ENCODE measurements around the gene ZC3HAV1. TPM values are rescaled to one million over a fixed set of nuclear protein-coding genes. Genes with fewer than 3 reads are reported as not detected.
"Not testable (repeated sequence)": the region's sequence is repeated elsewhere in the genome, so short reads cannot be mapped to it uniquely, and the experiment has no call there.

ZC3HAV1 gene
- total RNA-seq, 3 donors from 2014 or later: 78.5 to 93.0 (median 82.4) TPM

DNA sequence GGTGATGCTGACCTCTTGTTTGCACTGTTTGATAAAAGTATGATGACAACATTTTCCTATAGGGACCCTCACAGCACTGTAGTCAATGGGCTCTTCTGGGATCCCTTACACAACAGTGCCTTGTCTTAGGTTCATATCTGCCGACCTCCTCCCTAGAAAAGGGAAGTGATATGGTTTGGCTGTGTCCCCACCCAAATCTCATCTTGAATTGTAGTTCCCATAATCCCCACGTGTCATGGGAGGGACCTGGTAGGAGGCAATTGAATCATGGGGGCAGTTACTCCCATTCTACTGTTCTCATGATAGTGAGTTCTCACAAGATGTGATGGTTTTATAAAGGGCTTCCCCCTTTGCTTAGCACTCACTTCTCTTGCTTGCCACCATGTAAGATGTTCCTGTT is 23.1 kb downstream of the ZC3HAV1 start:
- H3K4me3 Mint-ChIP-seq: no peak overlapping the region
- H3K27me3 Mint-ChIP-seq (ENCODE audit: low read depth): no peaks in the 10 kb centered on the region
- H3K4me1 Mint-ChIP-seq (ENCODE audit: low read depth): peaks cover 85% of the 10 kb centered on the region
- ATAC-seq (no peak), DNase-seq (no peak)
- H3K9me3 Mint-ChIP-seq: peaks cover 8% of the 10 kb centered on the region
- peaks cover 60% of the 10 kb centered on the region for H3K36me3 Mint-ChIP-seq (ENCODE audit: insufficient read depth)

DNA sequence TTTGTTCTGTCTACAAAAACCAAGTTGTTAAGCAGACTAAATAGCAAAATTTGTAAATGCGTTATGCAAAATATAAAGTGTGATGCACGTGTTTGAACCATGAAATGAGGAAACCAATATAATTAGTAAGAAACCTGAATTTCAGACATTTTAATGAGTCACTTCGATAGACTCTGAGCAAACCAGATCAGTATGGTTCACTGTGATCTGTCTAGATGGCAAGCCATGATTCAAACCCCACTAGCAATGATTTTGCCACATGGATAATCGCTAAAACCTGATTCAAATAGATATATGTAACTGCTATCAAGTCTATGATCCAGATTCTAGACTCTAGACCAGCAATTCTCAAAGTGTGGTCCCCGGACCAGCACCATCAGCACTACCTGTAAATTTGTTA is 24.8 kb downstream of the ZC3HAV1 start:
- DNase-seq (no peak), ATAC-seq (peak; percentile 73 to 77)
- Mint-ChIP-seq H3K9me3 (peaks cover 8% of the 10 kb centered on the region), H3K4me3 (no peak overlapping the region), H3K36me3 (ENCODE audit: insufficient read depth) (peaks cover 76% of the 10 kb centered on the region), H3K27me3 (ENCODE audit: low read depth) (no peaks in the 10 kb centered on the region), H3K4me1 (ENCODE audit: low read depth) (peaks cover 89% of the 10 kb centered on the region)

DNA sequence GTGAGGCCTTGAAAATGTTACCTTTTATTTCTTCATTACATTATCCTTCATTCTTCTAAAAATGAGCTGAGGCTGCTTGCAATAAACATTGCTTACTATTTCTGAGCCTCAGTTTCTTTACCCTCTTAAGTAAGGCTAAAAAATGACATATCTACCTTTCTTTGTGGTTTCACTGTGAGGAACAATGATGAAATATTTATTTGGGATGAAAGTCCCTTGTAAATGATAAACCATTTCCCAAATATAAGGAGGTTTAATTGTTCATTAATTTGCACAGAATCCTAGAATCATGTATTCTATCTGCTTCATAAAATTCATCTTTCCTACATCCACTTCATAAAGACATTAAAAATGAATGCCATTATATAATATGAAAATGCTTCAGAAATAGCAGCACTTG is 27.9 kb downstream of the ZC3HAV1 start:
- Mint-ChIP-seq H3K36me3 (ENCODE audit: insufficient read depth) (peaks cover 73% of the 10 kb centered on the region), H3K9me3 (peaks cover 1% of the 10 kb centered on the region), H3K4me1 (ENCODE audit: low read depth) (peaks cover 82% of the 10 kb centered on the region), H3K27me3 (ENCODE audit: low read depth) (no peaks in the 10 kb centered on the region), H3K4me3 (no peak overlapping the region)
- ATAC-seq (no peak), DNase-seq (no peak)

DNA sequence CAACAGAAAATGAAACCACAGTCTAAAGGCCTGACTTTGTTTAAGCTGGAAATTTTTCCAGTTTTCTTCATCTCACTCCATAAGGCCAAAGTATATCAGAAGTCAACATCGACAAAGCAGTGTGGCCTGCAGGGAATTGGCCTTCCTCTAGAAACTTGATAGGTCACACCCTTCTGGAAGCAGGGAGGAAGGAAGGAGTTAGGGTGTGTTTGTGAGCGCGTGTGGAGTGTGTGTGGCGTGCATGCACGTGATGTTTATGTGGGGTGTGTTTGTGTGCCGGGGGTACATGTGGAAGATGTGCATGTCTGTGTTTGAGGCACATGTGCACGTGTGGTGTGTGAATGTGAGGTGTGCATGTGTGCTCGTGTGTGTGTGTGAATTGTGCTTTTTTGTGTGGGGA is 28.6 kb downstream of the ZC3HAV1 start:
- Mint-ChIP-seq H3K27me3 (ENCODE audit: low read depth) (no peaks in the 10 kb centered on the region), H3K4me1 (ENCODE audit: low read depth) (peaks cover 76% of the 10 kb centered on the region), H3K9me3 (no peaks in the 10 kb centered on the region), H3K36me3 (ENCODE audit: insufficient read depth) (peaks cover 72% of the 10 kb centered on the region), H3K4me3 (peak overlapping the region; percentile 34)
- DNase-seq (no peak), ATAC-seq (no peak)

DNA sequence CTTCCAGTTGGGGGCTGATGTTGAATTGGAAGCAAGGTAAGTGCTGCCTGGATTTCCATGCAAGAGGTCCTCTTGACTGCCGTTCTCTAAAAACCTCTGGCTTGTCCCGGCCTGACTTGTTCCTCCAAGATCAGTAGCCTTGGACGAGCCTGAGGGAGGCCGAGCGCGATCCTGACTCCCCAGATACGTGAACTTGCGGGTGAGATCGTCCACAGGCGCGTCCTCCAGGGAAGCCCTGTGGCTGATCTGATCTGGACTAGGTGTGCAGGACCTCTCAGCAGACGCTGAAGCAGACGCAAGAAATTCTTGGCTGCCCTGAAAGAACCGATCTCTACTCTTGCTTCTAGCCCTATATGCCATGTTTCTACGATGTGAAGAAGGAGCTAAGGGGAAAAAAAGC is 29.7 kb downstream of the ZC3HAV1 start:
- no peak overlapping the region for H3K4me3 Mint-ChIP-seq

DNA sequence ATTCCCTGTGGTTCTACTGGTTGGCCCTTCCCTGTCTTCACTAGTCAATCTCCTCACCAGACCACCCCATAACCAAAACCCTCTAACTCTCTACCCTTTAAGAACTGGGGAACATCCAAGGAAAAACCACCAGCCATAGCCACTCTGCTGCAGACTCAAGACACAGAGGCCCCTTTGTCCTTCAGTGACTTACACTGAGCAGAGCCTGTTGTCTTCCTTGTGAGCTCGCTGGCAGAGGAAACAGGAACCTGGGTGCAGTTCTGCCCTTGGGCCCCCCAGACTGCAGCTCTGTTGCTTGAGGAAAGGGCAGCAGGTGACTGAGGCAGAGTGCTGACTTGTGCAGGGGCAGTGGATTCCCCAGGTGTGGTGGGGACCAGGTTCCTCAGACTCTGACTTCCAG is 30.6 kb downstream of the ZC3HAV1 start:
- Mint-ChIP-seq H3K4me1 (ENCODE audit: low read depth) (peaks cover 63% of the 10 kb centered on the region), H3K27me3 (ENCODE audit: low read depth) (no peaks in the 10 kb centered on the region), H3K36me3 (ENCODE audit: insufficient read depth) (peaks cover 62% of the 10 kb centered on the region), H3K4me3 (no peak overlapping the region), H3K9me3 (no peaks in the 10 kb centered on the region)
- no peak for DNase-seq
- ATAC-seq: no peak

More for the DNA sequence above, 29.7 kb downstream of the ZC3HAV1 start:
- Mint-ChIP-seq H3K27me3 (ENCODE audit: low read depth) (no peaks in the 10 kb centered on the region), H3K9me3 (no peaks in the 10 kb centered on the region), H3K36me3 (ENCODE audit: insufficient read depth) (peaks cover 66% of the 10 kb centered on the region), H3K4me1 (ENCODE audit: low read depth) (peaks cover 70% of the 10 kb centered on the region)
- ATAC-seq (no peak), DNase-seq (no peak)

DNA sequence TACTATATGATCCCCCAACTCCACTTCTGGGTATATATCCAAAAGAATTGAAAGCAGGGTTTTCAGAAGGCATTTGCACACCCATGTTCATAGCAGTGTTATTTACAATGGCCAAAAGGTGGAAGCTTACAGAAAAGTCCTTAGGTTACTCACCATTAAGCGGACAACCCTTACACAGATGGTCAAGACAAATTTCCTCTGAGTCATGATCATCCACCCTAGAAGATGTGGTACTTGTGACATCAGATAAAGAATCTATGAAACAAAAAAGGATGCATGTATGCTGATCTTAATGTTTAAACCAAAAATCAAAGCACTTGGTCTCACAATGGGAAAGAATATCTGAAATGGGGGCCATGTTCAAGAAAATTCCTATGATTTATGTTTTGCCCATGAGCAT is 31.1 kb downstream of the ZC3HAV1 start:
- H3K4me1 Mint-ChIP-seq (ENCODE audit: low read depth): peaks cover 62% of the 10 kb centered on the region
- no peak overlapping the region for H3K4me3 Mint-ChIP-seq
- no peak for DNase-seq
- no peaks in the 10 kb centered on the region for H3K27me3 Mint-ChIP-seq (ENCODE audit: low read depth)
- no peak for ATAC-seq
- H3K9me3 Mint-ChIP-seq: no peaks in the 10 kb centered on the region
- peaks cover 61% of the 10 kb centered on the region for H3K36me3 Mint-ChIP-seq (ENCODE audit: insufficient read depth)

DNA sequence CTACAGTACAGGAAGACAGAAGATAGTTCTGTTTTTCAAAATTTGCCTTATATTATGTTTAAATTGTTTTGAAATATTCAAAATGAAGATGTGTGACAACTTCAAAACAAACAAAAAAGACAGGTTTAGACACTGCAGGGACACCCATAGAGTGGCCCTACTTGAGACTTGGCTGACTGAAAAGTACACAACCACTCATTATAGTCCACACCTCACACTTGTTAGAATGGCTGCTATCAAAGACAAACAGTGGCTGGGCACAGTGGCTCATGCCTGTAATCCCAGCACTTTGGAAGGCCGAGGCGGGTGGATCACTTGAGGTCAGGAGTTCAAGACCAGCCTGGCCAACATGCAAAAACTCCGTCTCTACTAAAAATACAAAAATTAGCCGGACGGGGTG is 31.8 kb downstream of the ZC3HAV1 start:
- DNase-seq; H3K4me3 Mint-ChIP-seq; H3K27me3 Mint-ChIP-seq (ENCODE audit: low read depth); H3K9me3 Mint-ChIP-seq; ATAC-seq: not testable (repeated sequence)
- Mint-ChIP-seq H3K36me3 (ENCODE audit: insufficient read depth) (peaks cover 57% of the 10 kb centered on the region), H3K4me1 (ENCODE audit: low read depth) (peaks cover 58% of the 10 kb centered on the region)

DNA sequence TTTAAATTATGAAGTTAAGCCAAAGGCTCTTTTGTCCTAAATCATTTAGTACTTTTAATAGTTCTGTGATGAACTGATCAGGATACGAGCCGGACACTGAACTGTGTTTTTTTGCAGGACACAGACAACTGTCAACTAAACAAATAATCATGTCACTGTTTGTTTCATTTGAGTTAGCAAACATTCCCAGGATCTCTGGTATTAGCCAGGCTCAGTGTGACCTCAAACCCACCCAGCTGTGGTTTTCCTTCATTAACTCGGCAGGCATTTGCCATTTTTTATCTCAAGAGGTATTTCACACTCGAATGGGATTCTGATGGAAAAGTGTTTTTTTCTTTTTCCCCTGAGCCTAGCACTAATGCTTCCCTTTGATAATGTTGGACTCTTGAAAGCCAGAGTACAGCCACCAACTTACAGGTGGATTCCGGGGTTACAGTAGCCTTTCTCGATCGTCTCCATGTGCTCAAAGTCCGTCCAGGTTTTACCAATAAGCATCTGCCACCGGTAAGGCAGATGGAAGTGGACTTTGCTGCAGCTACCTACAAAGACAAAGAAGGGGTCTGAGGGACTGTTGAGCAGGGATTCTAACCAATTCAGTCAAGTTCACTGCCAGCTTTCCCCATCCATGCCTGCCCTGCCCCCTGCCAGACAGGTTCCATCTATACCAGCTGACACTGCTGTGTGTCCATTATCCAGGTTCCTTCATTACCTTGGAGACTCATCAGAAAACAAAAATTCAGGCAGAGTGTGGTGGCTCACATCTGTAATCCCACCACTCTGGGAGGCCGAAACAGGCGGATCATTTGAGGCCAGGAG is 33.4 kb downstream of the ZC3HAV1 start:
- no peaks in the 10 kb centered on the region for H3K27me3 Mint-ChIP-seq (ENCODE audit: low read depth)
- peaks cover 56% of the 10 kb centered on the region for H3K4me1 Mint-ChIP-seq (ENCODE audit: low read depth)
- DNase-seq (no peak), ATAC-seq (no peak)
- no peaks in the 10 kb centered on the region for H3K9me3 Mint-ChIP-seq
- H3K4me3 Mint-ChIP-seq: no peak overlapping the region
- peaks cover 61% of the 10 kb centered on the region for H3K36me3 Mint-ChIP-seq (ENCODE audit: insufficient read depth)

DNA sequence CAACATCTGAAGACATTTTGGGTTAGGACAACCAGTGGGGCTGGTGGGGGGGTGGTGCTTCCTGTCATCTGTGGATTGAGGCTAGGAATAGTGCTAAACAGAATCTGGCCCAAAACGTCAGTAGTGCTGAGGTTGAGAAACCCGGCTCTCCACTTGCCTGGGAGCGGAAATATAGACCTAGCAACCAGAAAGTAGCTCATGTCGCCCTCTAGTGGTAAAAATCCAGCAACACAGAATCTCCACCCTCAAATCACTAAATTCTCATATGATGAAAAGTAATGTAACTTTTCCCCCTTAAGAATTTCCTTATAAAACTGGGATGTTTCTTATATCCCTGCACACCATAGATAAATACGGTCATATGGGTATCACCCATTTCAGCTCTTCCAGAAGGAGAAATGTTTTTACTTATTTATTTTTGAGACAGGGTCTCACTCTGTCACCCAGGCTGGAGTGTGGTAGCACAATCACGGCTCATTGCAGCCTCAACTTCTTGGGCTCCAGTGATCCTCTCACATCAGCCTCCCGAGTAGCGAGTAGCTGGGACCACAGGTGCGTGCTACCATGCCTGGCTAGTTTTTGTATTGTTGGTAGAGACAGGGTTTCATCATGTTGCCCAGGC is 34.4 kb downstream of the ZC3HAV1 start:
- no peaks in the 10 kb centered on the region for H3K27me3 Mint-ChIP-seq (ENCODE audit: low read depth)
- no peaks in the 10 kb centered on the region for H3K9me3 Mint-ChIP-seq
- H3K4me1 Mint-ChIP-seq (ENCODE audit: low read depth): peaks cover 47% of the 10 kb centered on the region
- peak; percentile 55 for DNase-seq
- H3K36me3 Mint-ChIP-seq (ENCODE audit: insufficient read depth): peaks cover 53% of the 10 kb centered on the region
- peak; percentile 84 to 85 for ATAC-seq
- no peak overlapping the region for H3K4me3 Mint-ChIP-seq

DNA sequence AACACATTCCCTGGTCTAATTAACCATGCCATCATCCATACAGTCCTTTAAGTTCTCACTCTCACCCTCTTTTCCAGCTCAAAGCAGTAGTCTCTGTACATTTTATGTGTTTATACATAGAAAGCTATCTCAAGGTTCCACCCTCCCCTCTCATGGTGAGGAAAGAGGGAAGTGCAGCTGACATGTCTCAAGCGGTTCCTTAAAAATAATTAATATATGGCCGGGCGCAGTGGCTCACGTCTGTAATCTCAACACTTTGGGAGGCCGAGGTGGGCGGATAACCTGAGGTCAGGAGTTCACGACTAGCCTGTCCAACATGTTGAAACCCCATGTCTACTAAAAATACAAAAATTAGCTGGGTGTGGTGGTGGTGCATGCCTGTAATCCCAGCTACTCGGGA is 36.7 kb downstream of the ZC3HAV1 start:
- peaks cover 41% of the 10 kb centered on the region for H3K4me1 Mint-ChIP-seq (ENCODE audit: low read depth)
- H3K4me3 Mint-ChIP-seq: peak overlapping the region; percentile 41
- DNase-seq (no peak), ATAC-seq (peak in 1 of 2 donors; percentile 14)
- no peaks in the 10 kb centered on the region for H3K9me3 Mint-ChIP-seq
- H3K36me3 Mint-ChIP-seq (ENCODE audit: insufficient read depth): peaks cover 51% of the 10 kb centered on the region
- no peaks in the 10 kb centered on the region for H3K27me3 Mint-ChIP-seq (ENCODE audit: low read depth)

DNA sequence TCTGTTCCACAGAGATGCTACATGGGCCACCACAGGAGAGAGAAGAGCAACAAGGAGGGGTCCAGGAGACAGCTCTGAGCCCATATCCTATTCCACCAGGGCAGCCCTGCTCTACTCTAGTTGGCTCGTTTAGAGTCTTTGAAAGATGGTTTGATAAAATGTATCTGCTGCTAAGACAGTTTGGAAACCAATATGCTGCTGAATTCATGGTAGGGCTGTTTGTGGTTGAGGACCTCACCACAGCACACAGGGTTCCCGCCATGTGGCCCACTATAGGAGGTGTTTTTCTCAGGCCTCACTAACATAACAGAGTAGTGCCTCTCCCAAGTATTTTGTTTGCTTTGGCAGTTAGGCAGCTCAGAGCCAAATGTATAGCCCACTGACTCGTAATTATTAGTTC is 37.8 kb downstream of the ZC3HAV1 start:
- no peaks in the 10 kb centered on the region for H3K9me3 Mint-ChIP-seq
- no peak for ATAC-seq
- peaks cover 42% of the 10 kb centered on the region for H3K4me1 Mint-ChIP-seq (ENCODE audit: low read depth)
- H3K4me3 Mint-ChIP-seq: peak overlapping the region; percentile 13
- peaks cover 55% of the 10 kb centered on the region for H3K36me3 Mint-ChIP-seq (ENCODE audit: insufficient read depth)
- DNase-seq: no peak
- H3K27me3 Mint-ChIP-seq (ENCODE audit: low read depth): no peaks in the 10 kb centered on the region

DNA sequence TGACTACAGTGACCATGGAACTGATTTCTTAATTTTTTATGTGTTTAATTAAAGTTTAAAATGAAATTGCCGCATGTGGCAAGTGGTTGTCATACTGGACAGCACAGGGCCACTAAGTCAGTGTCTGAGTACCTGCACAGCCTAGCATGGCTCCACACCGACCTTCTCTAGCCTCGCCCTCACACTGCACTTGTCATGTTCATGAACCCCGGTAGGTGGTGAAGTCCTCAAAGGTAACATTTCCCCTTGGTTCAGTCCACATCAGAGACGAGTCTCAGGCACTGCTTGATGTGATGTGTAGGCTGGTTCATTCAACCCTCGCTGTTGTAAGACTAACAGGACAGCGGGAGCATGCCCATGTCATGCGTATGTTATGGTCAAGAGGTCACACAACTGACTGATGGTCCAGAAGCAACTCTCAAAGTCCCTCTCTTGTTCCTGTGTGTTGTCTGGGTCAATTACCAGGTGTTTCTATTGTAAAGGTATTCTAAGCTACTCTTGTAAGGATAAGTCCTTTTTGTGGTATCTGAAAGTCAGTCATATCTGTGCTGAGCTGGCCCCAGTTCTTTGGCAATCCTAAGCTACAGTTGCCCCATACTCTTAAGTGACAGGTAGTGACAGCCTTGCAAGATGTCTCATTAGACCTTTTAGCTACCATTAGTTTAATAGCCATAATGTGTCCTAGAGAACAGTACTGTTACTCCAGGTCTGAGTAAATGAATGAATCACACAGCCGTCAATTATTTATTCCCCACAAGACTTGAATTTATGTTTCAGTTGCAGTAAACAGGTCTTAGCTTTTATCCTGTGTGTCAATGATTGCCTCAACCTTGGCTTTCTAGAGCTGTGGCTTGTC is 40.7 kb downstream of the ZC3HAV1 start:
- peak; percentile 27 to 61 for ATAC-seq
- H3K4me3 Mint-ChIP-seq: no peak overlapping the region
- DNase-seq: no peak

DNA sequence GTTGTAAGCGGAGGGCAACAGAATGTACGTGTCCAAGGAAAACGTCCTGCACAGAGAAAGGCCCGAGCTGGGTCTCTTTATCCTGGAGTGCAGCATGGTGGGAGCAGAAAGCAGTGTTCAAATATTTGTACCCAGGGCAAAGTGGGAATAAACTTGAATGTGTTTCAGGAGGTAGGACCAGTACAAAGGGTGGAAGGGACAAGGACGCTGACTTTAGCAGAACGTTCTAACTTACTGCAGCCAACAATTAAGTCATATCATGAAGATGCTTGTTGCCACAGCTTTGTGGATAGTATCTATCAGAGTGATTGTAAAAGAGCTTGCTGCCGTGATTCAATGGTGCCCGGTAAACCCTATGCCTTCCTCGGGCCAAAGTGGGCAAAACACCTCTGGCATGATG is 43.2 kb downstream of the ZC3HAV1 start:
- ATAC-seq (no peak), DNase-seq (no peak)
- H3K9me3 Mint-ChIP-seq: no peaks in the 10 kb centered on the region
- H3K36me3 Mint-ChIP-seq (ENCODE audit: insufficient read depth): peaks cover 69% of the 10 kb centered on the region
- H3K27me3 Mint-ChIP-seq (ENCODE audit: low read depth): no peaks in the 10 kb centered on the region
- peaks cover 47% of the 10 kb centered on the region for H3K4me1 Mint-ChIP-seq (ENCODE audit: low read depth)
- H3K4me3 Mint-ChIP-seq: no peak overlapping the region

More for the DNA sequence above, 40.7 kb downstream of the ZC3HAV1 start:
- Mint-ChIP-seq H3K36me3 (ENCODE audit: insufficient read depth) (peaks cover 65% of the 10 kb centered on the region), H3K4me1 (ENCODE audit: low read depth) (peaks cover 45% of the 10 kb centered on the region), H3K9me3 (no peaks in the 10 kb centered on the region), H3K27me3 (ENCODE audit: low read depth) (no peaks in the 10 kb centered on the region)

All from activated T-cell treated with anti-CD3 and anti-CD28 coated beads, Interleukin-2, amount 50 U/mL, for 4 hours (primary cell).